GM18951 (cell line): ENCODE results near the gene C16orf74.

ENCODE experiments used
- POLR2A ChIP-seq: IDR thresholded peaks from 4 replicates; pipeline ENCODE4 v1.6.1; 2011; ENCODE audit warnings: mild to moderate bottlenecking; ENCODE audit not compliant: insufficient read length, insufficient read depth; ENCODE audit errors: extremely low read depth
- in situ Hi-C: fragments of 300-500 bp; cut with MboI; formaldehyde crosslinking; loops from one replicate; pipeline ENCODE4 v1.12.0; 2022; ENCODE audit warnings: low sequenced_read_pairs, mixed read lengths, inconsistent platforms; ENCODE audit not compliant: unreplicated experiment

Gene C16orf74

DNA sequence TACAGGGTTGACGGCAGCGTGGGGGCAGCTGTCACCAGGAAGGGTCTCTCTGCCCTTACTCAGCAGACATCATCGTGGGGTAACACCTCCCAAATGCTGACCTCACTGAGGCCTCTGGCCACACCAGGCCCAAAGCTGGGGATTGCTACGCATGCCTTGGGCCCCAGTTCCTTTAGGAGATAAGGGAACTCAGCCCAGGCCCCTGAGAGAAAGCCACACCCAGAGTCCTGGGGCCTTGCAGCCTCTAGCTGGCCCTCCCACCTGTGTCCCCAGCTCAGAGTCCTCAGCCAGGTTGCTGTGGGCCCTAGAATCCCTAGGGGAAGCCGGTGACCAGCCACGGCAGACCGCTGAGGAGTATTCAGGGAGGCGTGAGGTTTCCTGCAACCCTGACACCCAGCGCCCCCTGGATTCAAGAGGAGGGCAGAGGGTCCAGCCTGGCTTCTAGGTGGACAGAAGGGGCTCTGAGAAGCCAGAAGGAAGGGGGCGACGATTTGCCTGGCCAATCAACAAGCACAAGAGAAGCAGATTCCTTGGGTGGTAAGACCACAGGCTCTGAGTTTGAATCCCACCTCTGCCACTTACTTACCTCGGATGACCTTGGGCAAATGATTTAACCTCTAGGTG is 51.8 kb downstream of the C16orf74 start:
- in situ Hi-C loops: no loop called here
- TF ChIP-seq POLR2A: no peak

DNA sequence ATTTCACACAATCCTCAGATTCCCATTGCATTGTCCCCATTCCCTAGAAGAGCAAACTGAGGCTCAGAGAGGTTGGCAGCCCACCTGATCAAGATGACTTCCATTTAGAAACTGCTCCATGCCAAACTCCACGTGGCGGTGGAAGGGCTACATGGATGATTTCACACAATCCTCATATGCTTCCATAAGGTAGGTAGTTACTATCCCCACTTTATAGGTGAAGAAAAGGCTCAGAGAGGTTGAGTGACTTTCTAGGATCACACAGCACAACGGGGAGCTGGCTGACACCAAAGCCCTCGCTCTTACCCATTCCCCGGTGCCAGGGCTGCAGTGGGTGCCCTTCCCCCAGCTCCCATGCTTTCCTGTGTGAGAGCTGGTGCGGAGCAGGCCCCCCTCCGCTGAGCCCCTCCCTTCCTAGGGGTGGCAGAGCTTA is 52.4 kb downstream of the C16orf74 start:
- TF ChIP-seq POLR2A: no peak
- in situ Hi-C loops: no loop called here

DNA sequence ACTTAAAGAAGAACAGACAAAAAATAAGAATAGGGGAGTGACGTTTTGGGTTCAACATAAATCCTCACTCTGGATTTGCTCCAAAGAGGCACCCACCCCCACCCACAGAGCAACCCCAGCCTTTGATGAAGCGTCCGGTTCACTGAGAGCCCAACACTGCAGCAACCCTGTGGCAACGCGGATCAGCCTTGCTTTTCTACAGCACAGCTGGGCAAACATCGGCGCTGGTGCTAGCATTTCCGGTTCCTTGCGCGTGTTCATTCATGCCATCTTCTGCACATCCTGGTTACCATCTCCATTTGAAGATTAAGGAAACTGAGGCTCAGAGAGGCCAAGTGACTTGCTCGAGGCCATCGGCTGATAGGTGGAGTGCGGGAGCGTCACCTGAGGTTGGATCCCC is 53.5 kb downstream of the C16orf74 start:
- no peak for TF ChIP-seq POLR2A
- in situ Hi-C loops: no loop called here

GRCh38 chr16:85696781-85697180 is 54.1 kb downstream of the C16orf74 start:
- in situ Hi-C loops: no loop called here
- TF ChIP-seq POLR2A: no peak

DNA sequence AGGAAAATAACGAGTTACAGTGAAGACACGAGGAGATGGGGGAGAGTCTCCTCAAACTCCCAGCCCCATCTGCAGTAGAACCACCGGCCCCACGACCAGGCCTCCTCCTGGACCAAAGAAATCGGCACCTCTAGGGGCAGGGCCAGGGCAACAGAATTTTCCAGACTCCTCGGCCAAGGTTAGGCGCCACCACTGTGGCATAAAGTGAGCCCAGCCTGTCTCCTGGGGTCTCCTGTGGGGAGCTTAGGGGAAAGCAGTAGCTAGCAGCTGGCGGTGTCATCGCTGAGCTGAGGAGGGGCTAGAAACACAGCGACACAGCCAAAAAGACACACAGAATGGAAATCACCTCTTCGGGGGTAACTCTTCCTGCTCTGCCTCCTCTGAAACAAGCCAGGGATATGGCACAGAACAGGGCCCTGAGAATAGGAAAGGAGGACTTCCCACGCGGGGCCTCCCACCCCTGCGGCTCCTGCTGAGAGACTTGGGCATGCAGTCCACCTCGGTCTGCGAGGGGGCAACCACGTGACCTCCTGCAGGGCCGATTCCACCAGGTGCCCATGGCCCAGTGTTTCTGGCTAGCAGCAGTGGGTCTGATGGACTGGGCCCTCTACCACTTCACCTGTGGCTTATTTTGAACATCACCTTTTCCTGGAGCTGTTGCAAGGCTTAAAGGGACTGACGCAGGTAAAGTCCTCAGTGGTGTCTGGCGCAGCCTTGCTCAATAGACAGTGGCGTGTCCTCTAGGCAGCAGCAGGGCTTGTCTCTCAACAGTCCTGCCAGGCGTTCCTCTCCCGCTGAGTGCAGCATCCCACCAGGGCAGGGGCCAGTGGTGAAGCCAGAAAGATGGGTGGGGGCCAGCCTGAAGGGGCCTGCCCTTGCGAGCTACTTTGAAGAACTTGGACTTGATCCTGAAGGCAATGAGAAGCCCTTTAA is 55.4 kb downstream of the C16orf74 start:
- in situ Hi-C loops: no loop called here
- no peak for TF ChIP-seq POLR2A

GRCh38 chr16:85690469-85691064 is 60.3 kb downstream of the C16orf74 start:
- TF ChIP-seq POLR2A: no peak
- in situ Hi-C loops: no loop called here

DNA sequence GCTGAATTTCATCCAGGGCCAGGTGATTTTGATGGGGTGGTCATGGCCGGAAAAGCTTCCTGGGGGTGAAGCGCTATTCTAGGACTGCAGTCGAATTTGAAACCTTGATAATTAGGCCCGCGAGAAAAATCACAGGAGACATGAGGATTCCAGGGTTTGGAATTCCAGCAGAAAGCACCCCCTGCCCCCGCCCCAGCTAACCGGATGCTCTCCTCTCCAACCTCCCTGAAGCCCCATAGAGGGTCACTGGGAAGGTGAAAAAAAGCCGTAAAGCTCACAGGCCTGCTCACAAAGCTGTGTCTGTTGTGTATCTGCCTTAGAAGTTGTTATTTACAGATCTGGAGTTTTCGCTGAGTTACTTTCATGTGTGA is 61.0 kb downstream of the C16orf74 start:
- in situ Hi-C loops: no loop called here
- no peak for TF ChIP-seq POLR2A

GRCh38 chr16:85689285-85689949 is 61.5 kb downstream of the C16orf74 start:
- no peak for TF ChIP-seq POLR2A
- in situ Hi-C loops: no loop called here

GRCh38 chr16:85688586-85689284 is 62.2 kb downstream of the C16orf74 start, which contains the start of gene GINS2:
Gene GINS2, minus strand, starts transcription at chr16:85688954. Its CDS starts 56 bp downstream, at chr16:85688898.
- peak; percentile 72 for TF ChIP-seq POLR2A
- in situ Hi-C loops: no loop called here

DNA sequence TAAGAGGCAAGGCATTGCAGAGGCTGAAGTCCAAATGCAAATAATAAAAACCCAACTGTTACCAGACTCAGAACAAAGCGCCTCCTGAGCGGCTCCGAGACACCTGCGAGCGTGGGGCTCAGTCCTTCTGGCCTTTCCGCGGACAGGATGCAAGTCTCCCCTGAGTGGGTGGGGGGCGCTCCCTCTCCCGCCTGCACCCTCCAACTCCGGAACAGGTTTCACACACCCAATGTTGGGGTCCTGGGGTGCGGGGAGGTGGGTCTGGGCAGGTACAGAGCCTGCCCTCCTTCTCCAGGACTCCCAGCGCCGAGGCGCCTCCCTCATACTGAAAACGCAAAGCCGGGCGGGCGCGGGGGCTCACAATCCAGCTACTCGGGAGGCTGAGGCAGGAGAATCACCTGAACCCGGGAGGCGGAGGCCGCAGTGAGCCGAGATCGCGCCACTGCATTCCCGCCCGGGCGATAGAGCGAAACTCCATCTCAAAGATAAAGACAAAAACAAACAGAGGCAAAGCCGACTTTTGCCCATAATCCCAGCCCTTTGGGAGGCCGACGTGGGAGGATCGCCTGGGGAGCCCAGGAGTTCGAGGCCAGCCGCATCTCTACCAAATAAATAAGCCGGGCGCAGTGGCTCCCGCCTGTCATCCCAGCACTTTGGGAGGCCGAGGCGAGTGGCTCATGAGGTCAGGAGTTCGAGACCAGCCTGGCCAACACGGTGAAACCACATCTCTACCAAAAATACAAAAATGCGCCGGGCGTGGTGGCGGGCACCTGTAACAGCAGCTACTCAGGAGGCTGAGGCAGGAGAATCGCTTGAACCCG is 63.0 kb downstream of the C16orf74 start:
- no peak for TF ChIP-seq POLR2A
- in situ Hi-C loops: no loop called here

GRCh38 chr16:85686912-85687591 is 63.8 kb downstream of the C16orf74 start:
- in situ Hi-C loops: no loop called here
- no peak for TF ChIP-seq POLR2A
